CD14-positive monocyte (primary cell): ENCODE measurements around the gene XAB2. TPM values are rescaled to one million over a fixed set of nuclear protein-coding genes. Genes with fewer than 3 reads are reported as not detected.

Source experiments
- DNase-seq, 3 donors: peaks; one replicate each; pipeline ENCODE4 v3.0.0-alpha.2; 2011 to 2022
- H2AFZ ChIP-seq: 2 replicates; pipeline ENCODE4 v1.6.0; 2012; ENCODE audit warnings: mild to moderate bottlenecking, low read depth, low read length, inconsistent platforms; ENCODE audit not compliant: insufficient read depth, poor library complexity, severe bottlenecking
- H3K27ac ChIP-seq, 2 donors: 1 replicate in 1 of 2; 2 replicates in 1 of 2; pipeline ENCODE4 v1.5.1; 2012 to 2013; ENCODE audit warnings: low read length in 2 of 2, control low read depth in 1 of 2, inconsistent platforms in 1 of 2, low read depth in 1 of 2, mild to moderate bottlenecking in 1 of 2
- H3K27me3 ChIP-seq, 2 donors: one replicate each; pipeline versions ENCODE4 v1.6.0 to v1.6.1; 2011 to 2013; ENCODE audit warnings: low read length in 2 of 2; ENCODE audit not compliant: control insufficient read depth in 2 of 2, insufficient read depth in 2 of 2
- H3K36me3 ChIP-seq, 2 donors: replicated peaks in 1 of 2; 1 replicate in 1 of 2; 2 replicates in 1 of 2; pipeline versions ENCODE4 v1.5.1 to v1.6.1; 2012 to 2013; ENCODE audit warnings: low read length in 2 of 2, control low read depth in 1 of 2, inconsistent platforms in 1 of 2, mild to moderate bottlenecking in 1 of 2; ENCODE audit not compliant: insufficient read depth in 2 of 2, control insufficient read depth in 1 of 2
- H3K4me1 ChIP-seq, 2 donors: 1 replicate in 1 of 2; 2 replicates in 1 of 2; pipeline versions ENCODE4 v1.5.1 to v1.6.1; 2012 to 2013; ENCODE audit warnings: low read length in 2 of 2, control low read depth in 1 of 2, inconsistent platforms in 1 of 2, mild to moderate bottlenecking in 1 of 2, moderate library complexity in 1 of 2; ENCODE audit not compliant: insufficient read depth in 2 of 2, control insufficient read depth in 1 of 2
- H3K4me2 ChIP-seq: replicated peaks from 2 replicates; pipeline ENCODE3; 2012; ENCODE audit warnings: low read length, moderate library complexity, mild to moderate bottlenecking; ENCODE audit not compliant: poor library complexity, severe bottlenecking; ENCODE audit errors: extremely low read depth
- H3K4me3 ChIP-seq, 3 experiments: fragments of 200-600 bp in 1 of 3; sonication (generic) in 1 of 3; replicated peaks in 1 of 3; 1 replicate in 2 of 3; 2 replicates in 1 of 3; pipeline ENCODE4 v1.5.1; 2011 to 2013; ENCODE audit warnings: low read length in 3 of 3, mild to moderate bottlenecking in 3 of 3, control low read depth in 2 of 3, low read depth in 2 of 3, inconsistent platforms in 1 of 3, moderate library complexity in 1 of 3
- H3K79me2 ChIP-seq: 2 replicates; pipeline ENCODE4 v1.6.0; 2012; ENCODE audit warnings: mild to moderate bottlenecking, control low read depth, inconsistent platforms, low read length, moderate library complexity; ENCODE audit not compliant: insufficient read depth
- H3K9ac ChIP-seq: 2 replicates; pipeline ENCODE4 v1.6.0; 2017; ENCODE audit warnings: low read length, mild to moderate bottlenecking; ENCODE audit not compliant: insufficient read depth, poor library complexity, severe bottlenecking
- H3K9me3 ChIP-seq, 2 donors: replicated peaks in 1 of 2; 1 replicate in 1 of 2; 2 replicates in 1 of 2; pipeline versions ENCODE4 v1.5.1 to v1.6.1; 2012 to 2013; ENCODE audit warnings: low read length in 2 of 2, control low read depth in 1 of 2; ENCODE audit not compliant: control insufficient read depth in 1 of 2, insufficient read depth in 1 of 2
- H4K20me1 ChIP-seq: 2 replicates; pipeline ENCODE4 v1.6.0; 2012; ENCODE audit warnings: mild to moderate bottlenecking, low read length, control low read depth, moderate library complexity; ENCODE audit not compliant: insufficient read depth
- H3K27ac Mint-ChIP-seq, 7 donors: one replicate each; pipeline ENCODE4 v1.8.0; 2020; ENCODE audit warnings: mild to moderate bottlenecking in 7 of 7, mixed read lengths in 7 of 7, moderate library complexity in 6 of 7, inconsistent platforms in 2 of 7
- H3K27me3 Mint-ChIP-seq, 3 donors: one replicate each; pipeline ENCODE4 v1.8.0; 2021 to 2022; ENCODE audit warnings: low read depth in 3 of 3, mild to moderate bottlenecking in 3 of 3, mixed read lengths in 3 of 3, moderate library complexity in 3 of 3, inconsistent platforms in 1 of 3
- H3K36me3 Mint-ChIP-seq, 2 donors: one replicate each; pipeline ENCODE4 v1.8.0; 2020; ENCODE audit warnings: mixed read lengths in 2 of 2, inconsistent platforms in 1 of 2, mild to moderate bottlenecking in 1 of 2
- H3K4me1 Mint-ChIP-seq: one replicate; pipeline ENCODE4 v1.8.0; 2020; ENCODE audit warnings: mild to moderate bottlenecking, mixed read lengths
- H3K4me3 Mint-ChIP-seq, 2 donors: one replicate each; pipeline ENCODE4 v1.8.0; 2020; ENCODE audit warnings: mild to moderate bottlenecking in 2 of 2, mixed read lengths in 2 of 2, moderate library complexity in 1 of 2
- H3K9me3 Mint-ChIP-seq, 7 donors: one replicate each; pipeline ENCODE4 v1.8.0; 2020 to 2022; ENCODE audit warnings: mixed read lengths in 7 of 7, mild to moderate bottlenecking in 6 of 7, moderate library complexity in 6 of 7, inconsistent platforms in 2 of 7
- WGBS: methylation state at CpG from one replicate; pipeline ENCODE4 v1.1.5; 2013; ENCODE audit warnings: missing lambda C conversion rate; ENCODE audit not compliant: insufficient coverage; 5-methylcytosine and 5-hydroxymethylcytosine counted together
- intact Hi-C, 2 donors: fragments of 100-400 bp; cut with micrococcal nuclease; formaldehyde crosslinking; loops; one replicate each; pipeline versions ENCODE4 v1.15.0 to v1.15.1; 2023
- polyA plus RNA-seq, 3 donors: library from polyadenylated mRNA; depleted of rRNA in 1 of 3; unstranded in 2 of 3; stranded (reverse) in 1 of 3; fragments of 300-500 nt in 2 of 3; fragments of >200 nt in 1 of 3; fragmentation: Illumina TruSeq in 2 of 3; gene quantifications; 1 replicate in 2 of 3; 2 replicates in 1 of 3; pipeline ENCODE4 v1.2.3, GENCODE V29; 2012 to 2021
- TF ChIP-seq, protein P1 (sequence below): fragments of 200-600 bp; IDR thresholded peaks from one replicate; pipeline ENCODE4 v1.8.0; 2022; ENCODE audit warnings: antibody characterized with exemption, mild to moderate bottlenecking

The XAB2 gene
- polyA plus RNA-seq, 3 donors, result 4.6 to 55.7 (median 8.8) TPM

DNA sequence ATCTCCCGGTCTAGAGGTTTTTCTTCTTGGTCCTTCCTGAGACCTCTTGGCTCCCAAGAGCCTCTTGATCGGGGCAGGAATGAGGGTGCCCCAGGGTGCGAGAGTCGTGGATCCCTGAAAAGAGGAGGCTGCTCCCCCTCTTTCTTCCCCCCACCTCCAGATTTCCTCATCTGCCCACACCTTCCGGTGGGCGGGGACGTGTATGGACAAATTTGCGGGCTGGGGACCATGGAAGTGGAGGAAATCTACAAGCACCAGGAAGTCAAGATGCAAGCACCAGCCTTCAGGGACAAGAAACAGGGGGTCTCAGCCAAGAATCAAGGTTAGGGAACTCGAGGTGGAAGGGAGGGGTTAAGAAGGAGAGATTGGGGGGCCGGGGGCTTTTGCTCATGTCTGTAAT, 47.5 kb upstream of the XAB2 start, which contains the start of gene MCEMP1:
Gene MCEMP1 (plus strand): TSS at position 237 of the 400 bp plus-strand sequence. CDS start 31 bp downstream, at position 268.
- Histone ChIP-seq H3K27ac (peak within 1 kb of the TSS; percentile 76 to 96), H3K27me3 (no peaks in the 10 kb centered on the region), H3K9ac (peak within 1 kb of the TSS; percentile 74), H3K4me1 (peaks cover 68 to 91% of the 10 kb centered on the region in 2 donors), H3K4me3 (peak within 1 kb of the TSS; percentile 41 to 96 (median 48)), H3K9me3 (peaks cover 7 to 13% of the 10 kb centered on the region in 2 donors), H3K79me2 (peaks cover 65% of the 10 kb centered on the region), H3K4me2 (peak within 1 kb of the TSS; percentile 97), H4K20me1 (peaks cover under 1% of the 10 kb centered on the region), H2AFZ (no peak within 1 kb of the TSS), H3K36me3 (no peaks in the 10 kb centered on the region)
- H3K4me1 Mint-ChIP-seq, result peaks cover 74% of the 10 kb centered on the region
- peak within 1 kb of the TSS; percentile 80 to 93 for H3K4me3 Mint-ChIP-seq
- TF ChIP-seq, protein P1, sequence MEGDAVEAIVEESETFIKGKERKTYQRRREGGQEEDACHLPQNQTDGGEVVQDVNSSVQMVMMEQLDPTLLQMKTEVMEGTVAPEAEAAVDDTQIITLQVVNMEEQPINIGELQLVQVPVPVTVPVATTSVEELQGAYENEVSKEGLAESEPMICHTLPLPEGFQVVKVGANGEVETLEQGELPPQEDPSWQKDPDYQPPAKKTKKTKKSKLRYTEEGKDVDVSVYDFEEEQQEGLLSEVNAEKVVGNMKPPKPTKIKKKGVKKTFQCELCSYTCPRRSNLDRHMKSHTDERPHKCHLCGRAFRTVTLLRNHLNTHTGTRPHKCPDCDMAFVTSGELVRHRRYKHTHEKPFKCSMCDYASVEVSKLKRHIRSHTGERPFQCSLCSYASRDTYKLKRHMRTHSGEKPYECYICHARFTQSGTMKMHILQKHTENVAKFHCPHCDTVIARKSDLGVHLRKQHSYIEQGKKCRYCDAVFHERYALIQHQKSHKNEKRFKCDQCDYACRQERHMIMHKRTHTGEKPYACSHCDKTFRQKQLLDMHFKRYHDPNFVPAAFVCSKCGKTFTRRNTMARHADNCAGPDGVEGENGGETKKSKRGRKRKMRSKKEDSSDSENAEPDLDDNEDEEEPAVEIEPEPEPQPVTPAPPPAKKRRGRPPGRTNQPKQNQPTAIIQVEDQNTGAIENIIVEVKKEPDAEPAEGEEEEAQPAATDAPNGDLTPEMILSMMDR, result no peak
- peak; percentile 63 to 75 (median 67) for DNase-seq
- peak within 1 kb of the TSS; percentile 95 to 99 (median 98) for H3K27ac Mint-ChIP-seq
- H3K27me3 Mint-ChIP-seq, result peaks cover 0 to 4% (median 0%) of the 10 kb centered on the region in 3 donors
- peaks cover 6 to 16% of the 10 kb centered on the region in 2 donors for H3K36me3 Mint-ChIP-seq
- peaks cover 11 to 17% (median 13%) of the 10 kb centered on the region in 7 donors for H3K9me3 Mint-ChIP-seq
- intact Hi-C loops, result loop anchor here (1.0 to 5.0 kb wide), 3 partner anchors 18 to 40 kb away; partner anchors contain the start of gene STXBP2 (in 1 of the 2)
- WGBS, result 0% methylated on average over 3 of the region's 10 CpGs

DNA sequence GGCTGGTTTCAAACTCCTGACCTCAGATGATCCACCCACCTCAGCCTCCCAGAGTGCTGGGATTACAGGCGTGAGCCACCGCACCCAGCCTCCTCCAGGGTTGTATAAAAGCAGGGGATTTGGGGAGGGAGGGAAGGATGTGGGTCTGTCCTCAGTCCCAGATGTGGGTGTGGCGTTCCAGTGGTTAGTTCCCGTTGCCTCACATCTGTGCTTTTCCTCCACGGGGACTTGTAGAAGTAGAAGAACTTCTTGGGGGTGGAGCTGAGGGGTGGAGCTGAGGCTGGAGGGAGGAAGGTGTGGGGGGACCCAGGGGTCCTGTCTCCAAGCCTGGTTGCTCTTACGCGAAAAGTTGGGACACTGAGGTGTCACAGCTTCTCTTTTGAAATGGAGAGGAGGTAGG, 47.0 kb upstream of the XAB2 start:
- Histone ChIP-seq H3K79me2 (peaks cover 60% of the 10 kb centered on the region), H3K4me3 (peak overlapping the region; percentile 41 to 96 (median 48)), H3K36me3 (no peaks in the 10 kb centered on the region), H3K9me3 (peaks cover 7 to 13% of the 10 kb centered on the region in 2 donors), H4K20me1 (no peaks in the 10 kb centered on the region), H3K27me3 (no peaks in the 10 kb centered on the region), H3K4me1 (peaks cover 67 to 87% of the 10 kb centered on the region in 2 donors), H3K4me2 (peak overlapping the region; percentile 97), H3K9ac (peak overlapping the region; percentile 74), H3K27ac (peak overlapping the region; percentile 76 to 96), H2AFZ (no peak overlapping the region)
- Mint-ChIP-seq H3K4me3 (peak overlapping the region; percentile 80 to 93), H3K36me3 (peaks cover 6 to 18% of the 10 kb centered on the region in 2 donors), H3K4me1 (peaks cover 75% of the 10 kb centered on the region), H3K9me3 (peaks cover 11 to 17% (median 13%) of the 10 kb centered on the region in 7 donors), H3K27ac (peak overlapping the region; percentile 95 to 99 (median 98)), H3K27me3 (peaks cover 0 to 4% (median 0%) of the 10 kb centered on the region in 3 donors)
- intact Hi-C loops, result loop anchor here (2.0 to 5.0 kb wide), 2 partner anchors 18 to 39 kb away; partner anchors contain the start of gene STXBP2 (in 1 of the 2)
- WGBS, result 0% methylated on average over 3 of the region's 7 CpGs
- TF ChIP-seq, protein P1, result no peak
- peak; percentile 57 to 81 (median 68) for DNase-seq
